Stimulated activated CD8-positive, alpha-beta memory T cell treated with anti-CD3 and anti-CD28 coated beads, Interleukin-15, amount 100 ng/mL, for 1 hour (primary cell): ENCODE measurements around the gene ZBTB11.
"Not testable (repeated sequence)": the region's sequence is repeated elsewhere in the genome, so short reads cannot be mapped to it uniquely, and the experiment has no call there.

Source experiments
- DNase-seq: peaks from one replicate; pipeline ENCODE4 v3.0.0-alpha.2; 2020; ENCODE audit warnings: low read depth

Gene ZBTB11, protein sequence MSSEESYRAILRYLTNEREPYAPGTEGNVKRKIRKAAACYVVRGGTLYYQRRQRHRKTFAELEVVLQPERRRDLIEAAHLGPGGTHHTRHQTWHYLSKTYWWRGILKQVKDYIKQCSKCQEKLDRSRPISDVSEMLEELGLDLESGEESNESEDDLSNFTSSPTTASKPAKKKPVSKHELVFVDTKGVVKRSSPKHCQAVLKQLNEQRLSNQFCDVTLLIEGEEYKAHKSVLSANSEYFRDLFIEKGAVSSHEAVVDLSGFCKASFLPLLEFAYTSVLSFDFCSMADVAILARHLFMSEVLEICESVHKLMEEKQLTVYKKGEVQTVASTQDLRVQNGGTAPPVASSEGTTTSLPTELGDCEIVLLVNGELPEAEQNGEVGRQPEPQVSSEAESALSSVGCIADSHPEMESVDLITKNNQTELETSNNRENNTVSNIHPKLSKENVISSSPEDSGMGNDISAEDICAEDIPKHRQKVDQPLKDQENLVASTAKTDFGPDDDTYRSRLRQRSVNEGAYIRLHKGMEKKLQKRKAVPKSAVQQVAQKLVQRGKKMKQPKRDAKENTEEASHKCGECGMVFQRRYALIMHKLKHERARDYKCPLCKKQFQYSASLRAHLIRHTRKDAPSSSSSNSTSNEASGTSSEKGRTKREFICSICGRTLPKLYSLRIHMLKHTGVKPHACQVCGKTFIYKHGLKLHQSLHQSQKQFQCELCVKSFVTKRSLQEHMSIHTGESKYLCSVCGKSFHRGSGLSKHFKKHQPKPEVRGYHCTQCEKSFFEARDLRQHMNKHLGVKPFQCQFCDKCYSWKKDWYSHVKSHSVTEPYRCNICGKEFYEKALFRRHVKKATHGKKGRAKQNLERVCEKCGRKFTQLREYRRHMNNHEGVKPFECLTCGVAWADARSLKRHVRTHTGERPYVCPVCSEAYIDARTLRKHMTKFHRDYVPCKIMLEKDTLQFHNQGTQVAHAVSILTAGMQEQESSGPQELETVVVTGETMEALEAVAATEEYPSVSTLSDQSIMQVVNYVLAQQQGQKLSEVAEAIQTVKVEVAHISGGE

GRCh38 chr3:101676765-101677435 lies at the start of gene ZBTB11:
ZBTB11 (minus strand) TSS chr3:101677132; CDS start chr3:101676914, 218 bp downstream.
- peak; percentile 100 for DNase-seq

DNA sequence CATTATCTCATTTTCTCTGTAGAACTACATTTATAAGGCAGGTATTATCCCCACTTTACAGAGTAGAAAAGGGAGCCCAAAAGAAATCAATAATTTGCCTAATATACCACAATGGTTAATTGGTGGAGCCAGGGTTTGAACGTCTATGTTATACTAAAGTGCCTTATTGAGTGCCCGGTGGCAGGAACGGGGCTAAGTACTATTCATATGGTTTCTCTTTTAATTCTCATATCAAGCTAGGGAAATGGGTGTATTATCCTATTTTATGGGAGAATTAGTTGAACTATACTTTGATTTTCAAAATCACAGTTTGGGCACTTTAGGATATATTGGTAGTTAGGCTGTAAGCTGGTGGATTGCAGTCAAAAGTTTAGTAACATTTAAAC lies 49.0 kb upstream of the ZBTB11 start:
- DNase-seq = no peak

- DNase-seq = no peak
Measured at GRCh38 chr3:101725194-101725889, 48.4 kb upstream of the ZBTB11 start.

GRCh38 chr3:101724329-101725193 lies 47.6 kb upstream of the ZBTB11 start, which contains the start of gene CEP97:
CEP97 (plus strand) TSS chr3:101724614; CDS start chr3:101724677, 63 bp downstream.
- DNase-seq = peak; percentile 75

DNA sequence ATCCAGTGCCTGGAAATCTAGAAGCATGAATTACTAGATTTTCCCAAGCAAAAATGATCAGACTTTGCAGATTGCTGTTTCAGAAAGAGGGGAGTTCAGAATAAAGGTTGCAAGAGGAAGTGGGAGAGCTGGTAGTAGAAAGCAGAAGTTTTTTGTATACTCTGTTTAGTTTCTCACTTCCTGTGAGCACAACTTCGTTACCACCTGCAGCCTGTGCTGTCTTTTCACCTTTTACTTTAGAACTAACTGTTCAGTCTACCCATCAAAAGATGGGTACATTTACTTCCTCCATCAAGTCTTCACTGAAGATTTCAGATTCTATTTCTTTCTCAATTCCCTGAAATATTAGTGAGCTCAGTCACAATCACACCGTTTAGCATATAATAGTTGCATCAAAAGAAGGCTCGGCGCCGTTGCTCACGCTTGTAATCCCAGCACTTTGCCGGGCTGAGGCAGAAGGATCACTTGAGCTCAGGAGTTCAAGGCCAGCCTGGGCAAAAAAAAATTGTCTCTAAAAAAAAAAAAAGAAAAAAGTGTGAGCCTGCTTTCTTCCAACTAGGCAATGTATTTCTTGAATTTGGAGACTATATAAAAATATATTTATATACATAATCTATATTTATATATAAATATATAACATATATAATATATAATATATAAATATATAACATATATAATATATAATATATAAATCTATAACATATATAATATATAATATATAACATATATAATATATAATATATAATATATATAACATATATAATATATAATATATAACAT lies 45.7 kb upstream of the ZBTB11 start:
- no peak for DNase-seq

DNA sequence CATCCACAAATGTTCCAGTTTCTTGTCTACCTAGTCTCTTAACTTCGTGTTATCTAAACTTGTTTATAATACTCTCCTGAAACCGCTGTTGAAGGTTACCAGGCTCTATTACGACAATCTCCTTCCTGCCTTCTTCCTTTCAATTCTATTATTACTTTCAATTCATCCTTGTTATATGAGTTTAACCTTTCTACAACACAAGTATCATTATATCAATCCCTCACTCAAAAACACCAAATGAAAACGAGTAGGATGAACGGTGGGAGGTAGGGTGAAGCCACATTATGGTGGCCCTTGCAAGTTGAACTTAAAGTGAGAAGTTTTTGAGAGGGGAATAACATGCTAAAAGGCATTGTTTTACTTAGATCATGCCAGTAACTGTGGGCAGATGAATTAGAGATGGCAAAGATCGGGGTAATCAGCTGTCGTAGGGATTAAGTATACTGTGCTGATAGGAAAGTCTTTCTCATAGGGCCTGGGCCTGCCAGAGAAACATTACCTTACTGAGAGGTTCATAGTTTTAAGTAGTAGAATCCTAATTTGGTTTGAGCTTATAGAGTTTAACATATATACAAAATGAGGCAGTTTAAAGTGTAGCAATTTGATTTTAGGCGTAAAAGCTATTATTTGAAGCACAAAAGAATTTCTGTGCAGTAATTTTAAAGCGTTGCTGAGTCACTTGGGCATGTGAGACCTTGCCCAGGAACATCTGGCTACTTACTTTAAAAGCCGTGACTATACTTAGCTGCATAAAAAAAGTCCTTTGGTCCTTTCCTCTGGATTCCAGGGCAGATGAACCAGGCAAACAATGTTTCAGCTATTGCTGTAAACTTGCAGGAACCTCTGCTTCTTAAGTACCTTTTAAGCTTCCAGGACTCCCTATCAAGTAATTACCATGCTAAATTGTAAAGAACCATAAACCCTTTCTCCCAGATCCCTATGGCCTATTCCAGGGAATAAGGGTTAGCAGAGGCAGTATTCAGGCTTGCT lies 44.2 kb upstream of the ZBTB11 start:
- no peak for DNase-seq

DNA sequence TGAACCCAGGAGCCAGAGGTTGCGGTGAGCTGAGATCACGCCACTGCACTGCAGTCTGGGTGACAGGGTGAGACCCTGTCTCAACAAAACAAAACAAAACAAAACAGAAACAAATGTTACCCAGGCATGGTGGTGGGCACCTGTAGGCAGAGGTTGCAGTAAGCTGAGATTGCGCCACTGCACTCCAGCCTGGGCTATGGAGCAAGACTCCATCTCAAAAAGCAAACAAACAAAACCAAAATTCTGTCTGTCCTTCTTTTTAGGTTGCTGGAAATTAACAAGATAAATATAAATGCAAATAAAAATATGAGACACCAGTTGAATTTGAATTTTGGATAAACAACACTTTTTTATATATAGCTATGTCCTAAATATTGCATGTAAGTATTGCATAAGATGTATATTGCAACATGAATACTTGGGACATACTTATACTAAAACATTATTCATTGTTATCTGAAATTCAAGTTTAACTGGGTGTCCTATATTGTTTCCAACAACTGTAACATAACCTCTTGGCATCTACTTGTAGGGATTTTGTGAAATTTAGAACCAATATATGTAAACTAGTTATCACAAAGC lies 42.8 kb upstream of the ZBTB11 start:
- no peak for DNase-seq

DNA sequence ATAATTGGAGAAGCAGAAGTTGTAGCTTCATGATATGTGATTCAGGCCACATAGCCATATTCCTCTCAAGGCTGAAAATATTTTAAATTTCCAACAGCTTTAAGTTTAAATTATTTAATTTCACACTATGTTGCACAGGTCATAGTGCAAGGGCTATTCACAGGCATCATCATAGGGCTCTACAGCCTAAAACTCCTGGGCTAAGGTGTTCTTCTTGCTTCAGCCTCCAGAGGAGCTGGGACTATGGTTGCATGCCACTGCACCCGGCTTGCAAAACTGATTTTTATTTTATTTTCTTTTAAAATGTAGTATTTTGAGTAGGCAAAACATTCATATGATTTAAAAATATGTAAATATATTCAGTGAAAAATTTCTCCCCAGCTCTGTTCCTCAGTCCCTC lies 41.5 kb upstream of the ZBTB11 start:
- DNase-seq = no peak

DNA sequence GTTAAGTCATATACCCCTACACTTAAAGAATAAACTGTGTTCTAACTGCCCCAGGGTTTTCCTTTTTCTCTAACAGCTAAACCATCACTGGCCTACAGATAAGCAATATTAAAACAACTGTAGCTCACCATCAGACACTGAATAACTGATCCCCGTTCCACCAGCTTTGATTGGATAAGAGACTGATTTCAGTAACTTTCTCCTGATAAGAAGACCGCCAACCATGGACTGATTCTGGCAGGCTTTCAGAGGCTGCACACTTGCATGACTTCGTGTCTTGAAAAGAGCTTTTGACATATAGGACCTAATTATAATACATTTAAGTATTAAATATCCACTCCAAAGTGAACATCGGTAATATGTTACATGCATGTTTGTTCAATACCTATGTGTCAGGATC lies 32.2 kb upstream of the ZBTB11 start:
- no peak for DNase-seq

- not testable (repeated sequence) for DNase-seq
Measured at GRCh38 chr3:101704639-101705038, 27.7 kb upstream of the ZBTB11 start.

DNA sequence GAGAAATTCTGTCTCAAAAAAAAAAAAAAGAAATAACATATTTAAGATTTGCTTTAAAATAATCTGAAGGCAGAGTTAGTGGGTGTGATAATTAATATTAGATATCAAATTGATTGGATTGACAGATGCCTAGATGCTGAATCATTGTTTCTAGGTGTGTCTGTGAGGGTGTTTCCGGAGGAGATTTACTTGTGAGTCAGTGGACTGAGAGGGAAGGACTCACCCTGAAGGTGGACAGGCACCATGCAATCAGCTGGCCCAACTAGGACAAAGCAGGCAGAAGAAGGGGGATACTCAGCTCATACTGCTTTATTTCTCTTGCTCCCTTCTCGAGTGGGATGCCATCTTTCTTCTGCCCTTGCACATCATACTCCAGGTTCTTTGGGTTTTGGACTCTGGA lies 26.2 kb upstream of the ZBTB11 start:
- DNase-seq = no peak

GRCh38 chr3:101702726-101703125 lies 25.8 kb upstream of the ZBTB11 start:
- DNase-seq = no peak

GRCh38 chr3:101701696-101702634 lies 25.0 kb upstream of the ZBTB11 start:
- no peak for DNase-seq

GRCh38 chr3:101695779-101696372 lies 18.9 kb upstream of the ZBTB11 start:
- DNase-seq = no peak

- DNase-seq = not testable (repeated sequence)
Measured at GRCh38 chr3:101694836-101695235, 17.9 kb upstream of the ZBTB11 start.

DNA sequence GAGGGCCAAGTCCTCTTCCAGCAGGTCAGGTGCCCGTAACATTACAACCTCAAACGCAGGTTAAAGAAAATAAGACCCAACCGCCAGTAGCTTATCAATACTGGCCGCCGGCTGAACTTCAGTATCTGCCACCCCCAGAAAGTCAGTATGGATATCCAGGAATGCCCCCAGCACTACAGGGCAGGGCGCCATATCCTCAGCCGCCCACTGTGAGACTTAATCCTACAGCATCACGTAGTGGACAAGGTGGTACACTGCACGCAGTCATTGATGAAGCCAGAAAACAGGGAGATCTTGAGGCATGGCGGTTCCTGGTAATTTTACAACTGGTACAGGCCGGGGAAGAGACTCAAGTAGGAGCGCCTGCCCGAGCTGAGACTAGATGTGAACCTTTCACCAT lies 16.6 kb upstream of the ZBTB11 start:
- DNase-seq = not testable (repeated sequence)
